GM19463 (cell line): Measurements from ENCODE around the gene ARHGEF40.
A peak's percentile ranks its signal among the peaks of the same experiment; 100 is the strongest.

Experiments
- ATAC-seq: cut with Tn5 transposase; IDR thresholded peaks from one replicate; pipeline ENCODE4 v1.9.1; 2021; ENCODE audit warnings: mild to moderate bottlenecking, moderate library complexity; ENCODE audit not compliant: unreplicated experiment

The ARHGEF40 gene

GRCh38 chr14:21096438-21096837, 26.3 kb downstream of the ARHGEF40 start:
- no peak for ATAC-seq

GRCh38 chr14:21096978-21097635, 27.0 kb downstream of the ARHGEF40 start:
- ATAC-seq, result no peak

- no peak for ATAC-seq
These were observed 27.6 kb downstream of the ARHGEF40 start for GRCh38 chr14:21097636-21098075.

GRCh38 chr14:21098076-21098891, 28.2 kb downstream of the ARHGEF40 start, which contains the start of gene ZNF219:
Gene ZNF219, minus strand, starts transcription at chr14:21098655. Its CDS starts 5,064 bp downstream, at chr14:21093591.
- ATAC-seq, result no peak

DNA sequence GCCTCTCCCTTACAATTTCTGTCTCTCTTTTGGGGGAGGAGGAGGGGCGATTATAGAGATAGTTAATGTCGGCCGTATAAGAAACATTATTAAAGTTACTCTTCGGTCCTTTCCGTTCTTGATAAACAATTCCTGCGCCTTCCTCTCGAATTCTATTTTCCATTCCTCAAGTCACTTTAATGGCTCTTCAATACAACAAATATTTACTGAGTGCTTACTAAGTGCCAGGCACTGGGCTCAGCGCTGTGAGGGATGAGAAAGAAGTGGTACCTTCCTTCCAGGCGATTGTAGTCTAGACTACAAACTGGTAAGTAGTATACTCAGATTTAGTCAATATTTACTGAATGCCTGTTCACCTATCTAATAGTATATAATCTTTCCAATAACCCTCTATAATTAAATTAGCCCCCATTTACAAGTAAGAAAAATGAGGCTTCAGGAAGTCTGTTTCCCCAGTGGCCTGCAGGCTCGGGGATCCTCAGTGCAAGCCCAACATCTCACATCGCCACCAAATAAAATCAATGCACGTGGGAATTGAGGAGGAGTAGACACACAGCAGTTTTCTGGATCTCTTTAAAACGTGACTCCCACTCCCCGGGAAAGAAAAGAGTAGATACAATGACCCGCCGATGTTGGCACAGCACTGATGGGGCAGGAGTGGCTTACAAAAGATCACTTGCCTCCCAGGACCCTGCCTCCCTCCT, 28.9 kb downstream of the ARHGEF40 start:
- no peak for ATAC-seq

- ATAC-seq, result no peak
These were observed 29.5 kb downstream of the ARHGEF40 start for GRCh38 chr14:21099596-21099985.

DNA sequence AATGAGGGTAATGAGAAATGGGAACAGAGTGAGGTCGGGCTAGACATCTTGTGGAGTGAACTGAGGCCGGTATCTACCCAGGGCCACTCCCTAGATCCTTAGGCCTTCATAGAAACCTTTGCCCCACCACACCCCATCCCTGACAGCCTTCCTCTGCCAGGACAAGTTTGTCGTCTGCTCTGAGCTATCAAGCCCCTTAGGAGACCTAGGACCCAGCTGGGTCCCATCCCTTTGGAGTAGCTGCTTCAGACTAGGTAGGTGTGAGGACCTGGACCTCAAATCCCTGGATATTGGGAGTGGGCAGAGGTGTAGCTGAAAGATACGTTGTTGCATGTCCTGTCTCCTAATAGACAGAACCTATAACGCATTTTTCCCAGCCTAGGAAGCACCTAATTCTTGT, 30.8 kb downstream of the ARHGEF40 start, which contains the start of gene TMEM253:
Gene TMEM253, plus strand, starts transcription at position 136 of the 400 bp plus-strand sequence. CDS start 278 bp downstream, outside the sequence.
- no peak for ATAC-seq

DNA sequence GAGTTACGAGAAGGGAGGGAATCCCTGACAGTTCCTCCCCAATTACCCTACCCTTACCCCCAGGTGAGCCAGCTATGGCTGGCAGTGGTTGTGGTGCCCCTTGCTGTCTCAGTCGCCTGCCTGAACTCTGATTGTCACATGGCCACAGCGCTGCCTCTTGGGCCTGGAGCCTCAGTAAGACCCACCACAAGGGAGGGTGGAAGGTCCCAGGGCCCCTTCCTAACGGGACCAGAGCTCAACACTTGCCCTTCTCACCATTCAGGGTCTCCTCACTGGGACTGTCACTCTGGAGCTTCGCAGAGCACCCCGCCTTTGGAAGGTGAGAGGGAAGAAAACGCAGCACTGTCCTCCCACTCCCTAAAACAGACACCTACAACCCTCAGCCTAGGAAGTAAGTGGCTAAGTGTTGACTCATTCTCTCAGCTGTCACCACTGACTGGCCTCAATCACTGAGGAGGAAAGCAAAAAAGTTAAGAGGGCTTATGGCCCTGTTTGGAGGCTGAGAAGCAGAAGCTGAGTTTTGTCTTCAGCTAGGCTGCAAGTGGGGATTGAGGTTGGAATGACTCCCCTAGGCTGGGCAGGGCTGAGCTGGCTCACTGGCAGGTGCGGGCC, 31.8 kb downstream of the ARHGEF40 start:
- ATAC-seq, result no peak

DNA sequence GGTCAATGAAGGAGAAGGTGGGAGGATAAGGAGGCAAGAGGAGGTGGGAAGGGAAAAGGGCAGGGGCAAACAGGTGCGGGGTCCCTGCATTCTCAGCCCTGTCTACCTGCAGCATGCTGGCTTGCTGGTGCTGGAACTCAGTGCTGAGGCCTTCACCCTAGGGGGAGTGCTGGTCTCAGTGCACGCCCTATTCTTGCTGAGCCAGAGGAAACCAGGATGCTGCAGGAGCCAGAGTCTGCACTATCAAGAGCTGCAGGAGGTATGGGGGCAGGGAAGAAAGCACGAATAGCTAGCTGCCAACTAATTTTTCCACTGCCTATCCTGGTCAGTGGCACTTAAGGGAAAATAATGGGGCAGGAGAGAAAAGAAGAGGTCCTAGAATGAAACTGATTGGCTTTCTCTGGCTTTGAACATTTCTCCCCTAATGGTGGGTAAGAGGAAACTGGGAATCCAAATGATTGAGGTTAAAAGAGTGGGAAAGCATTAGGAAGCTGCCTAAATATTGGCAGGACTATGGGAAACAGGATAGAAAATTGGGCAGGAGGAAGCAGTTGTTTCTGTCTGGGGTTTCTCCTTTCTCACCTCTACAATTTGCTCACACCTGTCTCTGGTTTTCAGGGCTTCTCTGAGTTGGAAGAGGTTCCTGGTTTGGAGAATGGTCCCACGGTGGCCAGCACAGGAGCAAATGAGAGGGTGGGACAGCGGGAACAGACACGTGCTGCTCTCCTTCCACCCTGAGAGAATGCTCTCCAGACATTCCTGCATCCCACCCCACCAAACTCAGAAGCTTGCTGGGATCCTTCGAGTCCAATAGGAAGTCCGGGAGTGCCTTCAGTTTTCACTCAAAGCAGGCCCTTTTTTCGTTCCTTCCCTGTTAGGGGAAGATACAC, 32.7 kb downstream of the ARHGEF40 start:
- no peak for ATAC-seq

DNA sequence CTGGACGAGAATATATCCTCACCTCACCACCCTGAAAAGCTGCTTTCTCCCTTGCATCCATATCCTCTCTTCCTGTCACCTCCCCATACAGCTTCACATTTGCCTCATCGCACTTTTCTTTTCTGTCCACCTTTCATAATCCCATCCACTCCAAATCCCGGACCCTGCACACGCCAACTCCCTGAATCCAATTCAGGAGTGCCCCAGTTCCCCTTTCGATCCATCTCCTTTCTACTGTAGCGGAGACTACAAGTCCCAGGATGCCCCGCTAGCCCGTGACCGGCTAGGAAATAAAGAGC, 33.3 kb downstream of the ARHGEF40 start:
- ATAC-seq, result no peak

- ATAC-seq, result peak; percentile 86
These were observed 33.8 kb downstream of the ARHGEF40 start for GRCh38 chr14:21103710-21104447.

- peak; percentile 33 for ATAC-seq
These were observed 34.5 kb downstream of the ARHGEF40 start for GRCh38 chr14:21104448-21105060.

- no peak for ATAC-seq
These were observed 35.0 kb downstream of the ARHGEF40 start for GRCh38 chr14:21105095-21105494.

DNA sequence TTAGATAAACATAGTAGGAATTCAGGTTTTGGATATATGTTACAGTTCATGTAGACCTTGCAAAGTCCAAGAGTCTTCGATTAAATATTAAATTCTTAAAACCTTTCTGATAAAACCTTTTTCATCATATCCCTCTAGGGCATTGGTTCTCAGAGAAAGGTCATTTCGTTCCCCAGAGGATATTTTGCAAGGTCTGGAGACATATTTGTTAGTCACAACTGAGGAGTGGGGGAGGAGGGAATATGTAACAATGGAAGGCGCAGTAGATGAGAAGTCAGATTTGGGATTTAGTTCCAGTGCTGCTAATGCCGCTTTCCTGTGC, 36.0 kb downstream of the ARHGEF40 start:
- no peak for ATAC-seq

- ATAC-seq, result no peak
These were observed 36.6 kb downstream of the ARHGEF40 start for GRCh38 chr14:21106498-21107282.

DNA sequence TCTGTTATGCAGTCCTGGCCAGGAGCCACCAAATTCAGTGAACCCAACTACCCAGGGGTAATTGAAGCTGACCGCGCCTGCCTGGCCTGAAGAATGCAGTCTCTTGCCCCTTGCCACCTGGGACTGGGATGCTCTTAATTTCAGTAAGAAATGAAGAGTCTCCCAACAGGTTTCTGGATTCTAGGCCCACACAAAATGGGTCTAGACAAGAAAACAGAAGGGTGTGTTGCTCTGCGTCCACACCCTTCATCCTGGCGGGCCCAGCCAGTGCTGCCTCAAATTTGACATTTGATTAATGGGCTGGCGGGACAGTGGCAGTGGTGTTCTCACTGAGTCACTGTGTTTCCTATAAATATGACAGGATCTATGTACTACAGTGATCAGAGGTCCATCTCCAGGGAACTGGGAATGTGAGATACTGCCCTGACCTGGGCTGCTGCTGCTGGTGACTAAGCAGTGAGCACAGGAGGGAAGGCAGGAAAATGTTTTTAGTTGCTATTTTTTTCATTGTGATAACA, 37.2 kb downstream of the ARHGEF40 start:
- no peak for ATAC-seq

DNA sequence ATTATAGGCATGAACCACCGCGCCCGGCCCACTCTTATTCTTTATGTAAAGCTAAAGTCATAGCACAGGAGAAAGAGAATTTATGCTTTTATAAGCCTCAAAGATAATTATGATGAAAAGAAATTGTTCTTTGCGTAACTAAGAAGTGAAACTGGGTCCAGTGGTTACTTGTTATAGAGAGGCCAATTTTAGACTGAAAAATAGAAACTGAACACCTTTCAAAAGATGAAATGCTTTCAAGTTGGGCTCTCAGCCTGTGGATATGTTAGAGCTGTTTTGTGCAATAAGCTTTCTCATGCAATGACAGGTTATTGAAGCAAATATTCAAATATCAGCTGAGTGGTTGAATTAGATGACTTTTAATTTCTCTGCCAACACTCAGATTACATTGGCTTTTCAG, 38.7 kb downstream of the ARHGEF40 start:
- ATAC-seq, result no peak
